ENCODE results near the gene GNA15.

DNA sequence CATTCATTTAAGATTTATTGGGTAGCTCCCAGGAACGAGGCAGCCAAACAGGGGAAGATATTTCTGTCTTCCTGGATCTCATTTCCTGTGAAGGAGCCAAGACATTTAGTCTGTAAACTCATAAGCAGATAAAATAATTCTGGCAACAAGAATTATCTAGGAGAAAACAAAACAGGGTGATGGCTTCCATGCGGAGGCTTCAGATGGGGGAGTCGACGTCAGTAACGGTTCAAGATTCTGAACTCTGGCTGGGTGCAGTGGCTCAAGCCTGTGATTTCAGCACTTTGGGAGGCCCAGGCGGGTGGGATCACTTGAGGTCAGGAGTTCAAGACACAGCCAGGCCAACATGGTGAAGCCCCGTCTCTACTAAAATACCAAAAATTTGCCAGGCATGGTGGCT is 1.3 kb downstream of the GNA15 start:
- TF ChIP-seq POLR2A (IDR thresholded peaks at IDR 0.05), result no peak
- TF ChIP-seq, protein P1, sequence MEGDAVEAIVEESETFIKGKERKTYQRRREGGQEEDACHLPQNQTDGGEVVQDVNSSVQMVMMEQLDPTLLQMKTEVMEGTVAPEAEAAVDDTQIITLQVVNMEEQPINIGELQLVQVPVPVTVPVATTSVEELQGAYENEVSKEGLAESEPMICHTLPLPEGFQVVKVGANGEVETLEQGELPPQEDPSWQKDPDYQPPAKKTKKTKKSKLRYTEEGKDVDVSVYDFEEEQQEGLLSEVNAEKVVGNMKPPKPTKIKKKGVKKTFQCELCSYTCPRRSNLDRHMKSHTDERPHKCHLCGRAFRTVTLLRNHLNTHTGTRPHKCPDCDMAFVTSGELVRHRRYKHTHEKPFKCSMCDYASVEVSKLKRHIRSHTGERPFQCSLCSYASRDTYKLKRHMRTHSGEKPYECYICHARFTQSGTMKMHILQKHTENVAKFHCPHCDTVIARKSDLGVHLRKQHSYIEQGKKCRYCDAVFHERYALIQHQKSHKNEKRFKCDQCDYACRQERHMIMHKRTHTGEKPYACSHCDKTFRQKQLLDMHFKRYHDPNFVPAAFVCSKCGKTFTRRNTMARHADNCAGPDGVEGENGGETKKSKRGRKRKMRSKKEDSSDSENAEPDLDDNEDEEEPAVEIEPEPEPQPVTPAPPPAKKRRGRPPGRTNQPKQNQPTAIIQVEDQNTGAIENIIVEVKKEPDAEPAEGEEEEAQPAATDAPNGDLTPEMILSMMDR (IDR thresholded peaks at IDR 0.05 in 8 of 11, conservative IDR thresholded peaks at IDR 0.05 in 3 of 11), result no peak

Measured in spleen (tissue), 7 donors.